HG03460 (cell line): ENCODE data around the gene IRAK2.
"Not testable (repeated sequence)": the region's sequence is repeated elsewhere in the genome, so short reads cannot be mapped to it uniquely, and the experiment has no call there.

Experiments used
- ATAC-seq: cut with Tn5 transposase; IDR thresholded peaks from one replicate; pipeline ENCODE4 v1.9.1; 2021; ENCODE audit not compliant: unreplicated experiment

Gene IRAK2

DNA sequence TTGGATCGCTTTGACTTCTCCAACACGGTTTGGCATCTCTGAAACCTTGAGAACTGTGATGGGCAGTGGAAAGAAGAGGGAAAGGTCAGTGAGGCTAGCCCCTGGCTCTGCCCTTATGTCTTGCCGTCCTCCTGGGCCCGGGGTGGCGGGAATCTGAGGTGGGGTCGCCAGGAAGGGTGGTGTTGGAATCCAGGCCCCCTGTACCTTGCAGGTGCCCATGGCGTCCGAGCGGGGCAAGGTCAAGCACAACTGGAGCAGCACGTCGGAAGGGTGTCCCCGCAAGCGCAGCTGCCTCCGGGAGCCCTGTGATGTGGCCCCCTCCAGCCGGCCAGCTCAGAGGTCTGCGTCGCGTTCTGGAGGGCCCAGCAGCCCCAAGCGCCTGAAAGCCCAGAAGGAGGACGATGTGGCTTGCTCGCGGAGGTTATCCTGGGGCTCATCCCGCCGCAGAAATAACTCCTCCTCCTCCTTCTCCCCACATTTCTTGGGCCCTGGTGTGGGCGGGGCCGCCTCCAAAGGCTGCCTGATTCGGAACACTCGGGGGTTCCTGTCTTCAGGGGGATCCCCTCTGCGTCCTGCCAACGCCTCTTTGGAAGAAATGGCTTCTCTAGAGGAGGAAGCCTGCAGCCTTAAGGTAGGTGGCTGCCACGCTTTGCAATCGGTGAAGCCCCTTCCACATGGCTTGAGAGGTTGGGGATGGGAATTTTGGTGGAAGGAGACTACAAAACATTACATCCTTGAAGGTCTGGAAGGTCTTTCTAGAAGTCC, 84.4 kb downstream of the IRAK2 start:
- no peak for ATAC-seq

GRCh38 chr3:10249833-10250232, 85.1 kb downstream of the IRAK2 start:
- no peak for ATAC-seq

DNA sequence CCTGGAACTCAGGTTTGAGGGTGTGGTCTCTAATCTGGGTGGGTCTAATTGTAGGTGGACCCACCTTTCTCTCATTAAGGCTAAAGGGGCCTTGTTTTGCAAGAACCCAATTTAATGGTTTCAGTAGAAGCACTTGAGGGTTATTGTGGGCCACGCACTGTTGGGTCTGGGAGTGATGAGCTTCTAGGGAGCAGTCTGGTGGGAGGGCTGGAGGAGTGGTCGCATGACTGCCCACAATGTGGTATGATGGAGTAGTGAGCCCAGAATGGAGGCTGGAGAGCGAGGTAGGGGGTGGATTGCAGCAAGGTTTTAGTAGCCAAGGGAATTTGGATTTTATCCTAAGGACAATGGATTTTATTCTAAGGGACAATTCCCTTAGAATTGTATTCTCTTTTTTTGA, 86.3 kb downstream of the IRAK2 start:
- ATAC-seq, result no peak

DNA sequence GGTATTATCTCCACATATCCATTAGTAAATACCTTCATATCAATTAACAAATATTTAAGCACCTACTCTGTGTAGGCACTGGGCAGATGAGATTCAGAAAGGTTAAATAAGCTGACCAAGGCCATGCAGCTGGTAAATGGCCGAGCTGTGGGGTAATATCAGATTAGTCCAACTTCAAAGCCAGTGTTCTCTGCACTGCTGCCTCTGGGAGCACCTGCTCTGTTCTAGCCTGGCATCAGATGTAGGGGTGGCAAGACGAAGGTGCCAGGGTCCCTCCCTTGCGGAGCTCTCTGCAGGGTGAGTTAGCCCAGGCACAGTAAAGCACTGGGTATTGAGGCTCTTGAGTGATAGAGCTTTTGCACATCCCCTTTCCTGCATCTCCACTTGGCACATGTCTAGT, 89.0 kb downstream of the IRAK2 start:
- ATAC-seq, result no peak

DNA sequence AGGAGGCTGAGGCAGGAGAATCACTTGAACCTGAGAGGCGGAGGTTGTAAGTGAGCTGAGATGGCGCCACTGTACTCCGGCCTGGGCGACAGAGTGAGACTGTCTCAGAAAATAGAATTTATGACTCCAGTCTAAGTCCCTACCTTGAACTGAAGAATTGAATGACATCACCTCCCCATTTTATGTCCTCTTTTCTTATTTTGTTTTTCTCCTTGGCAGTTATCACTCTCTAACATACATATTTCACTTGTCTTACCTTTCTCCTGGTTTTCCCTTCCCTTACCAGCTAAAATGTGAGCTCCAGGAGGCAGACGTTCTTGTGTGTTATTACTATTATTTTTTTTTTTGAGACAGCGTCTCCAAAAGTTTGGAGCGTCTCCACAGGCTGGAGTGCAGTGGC, 91.1 kb downstream of the IRAK2 start:
- no peak for ATAC-seq

DNA sequence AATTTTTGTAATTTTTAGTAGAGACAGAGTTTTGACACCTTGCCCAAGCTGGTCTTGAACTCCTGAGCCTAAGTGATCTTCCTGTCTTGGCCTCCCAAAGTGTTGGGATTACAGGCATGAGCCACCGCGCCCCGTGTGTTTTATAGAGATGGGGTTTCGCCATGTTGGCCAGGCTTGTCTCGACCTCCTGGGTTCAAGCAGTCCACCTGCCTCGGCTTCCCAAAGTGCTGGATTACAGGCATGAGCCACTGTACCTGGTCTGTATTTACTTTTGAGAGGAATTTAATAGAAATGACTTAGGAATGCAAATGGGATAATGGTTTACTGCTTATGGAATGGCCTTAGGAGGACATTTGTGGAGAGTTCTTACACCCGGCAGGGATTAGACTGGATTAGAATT, 94.3 kb downstream of the IRAK2 start:
- ATAC-seq, result no peak

DNA sequence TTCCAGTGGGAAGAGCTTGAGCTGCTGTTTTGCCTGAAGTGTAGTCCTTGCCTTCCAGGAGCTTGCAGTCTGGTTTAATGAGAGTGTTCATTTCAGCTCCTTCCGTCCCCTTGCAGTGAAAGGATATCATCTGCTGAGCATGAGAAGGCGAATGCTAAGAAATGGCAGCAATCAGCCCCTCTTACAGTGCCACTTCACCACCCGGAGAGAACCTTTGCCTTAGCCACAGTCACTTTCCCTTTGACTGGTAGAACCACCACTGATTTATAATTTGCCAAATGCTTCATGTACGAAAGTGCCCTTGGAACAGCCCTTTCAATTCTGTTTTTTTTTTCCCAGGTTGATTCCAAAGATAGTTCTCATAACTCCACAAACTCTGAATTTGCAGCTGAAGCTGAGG, 95.1 kb downstream of the IRAK2 start:
- ATAC-seq, result no peak

- ATAC-seq, result no peak
These were observed 95.5 kb downstream of the IRAK2 start for GRCh38 chr3:10260211-10260701.

- ATAC-seq, result no peak
These were observed 97.3 kb downstream of the IRAK2 start for GRCh38 chr3:10262027-10262426.

- ATAC-seq, result no peak
These were observed 99.1 kb downstream of the IRAK2 start for GRCh38 chr3:10263646-10264363.

DNA sequence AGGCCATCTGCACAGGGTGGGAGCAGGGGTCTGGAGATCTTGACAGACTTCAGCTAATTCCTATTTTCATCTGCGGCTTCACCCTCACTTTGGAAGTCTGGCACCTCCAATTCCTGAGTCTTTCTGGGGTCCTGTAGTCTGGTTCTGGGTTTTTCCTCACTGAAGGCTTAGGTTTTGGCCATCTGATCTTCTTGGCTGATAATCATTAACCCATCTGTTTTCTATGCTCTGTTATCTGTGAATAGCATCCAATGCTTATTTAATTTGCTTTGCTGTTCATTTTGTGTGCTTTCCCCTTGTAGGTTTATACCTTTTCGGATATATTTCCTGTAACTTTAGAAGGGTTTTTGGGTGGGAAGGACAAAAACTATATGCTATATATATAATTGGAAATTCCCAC, 101.1 kb downstream of the IRAK2 start:
- ATAC-seq, result no peak

DNA sequence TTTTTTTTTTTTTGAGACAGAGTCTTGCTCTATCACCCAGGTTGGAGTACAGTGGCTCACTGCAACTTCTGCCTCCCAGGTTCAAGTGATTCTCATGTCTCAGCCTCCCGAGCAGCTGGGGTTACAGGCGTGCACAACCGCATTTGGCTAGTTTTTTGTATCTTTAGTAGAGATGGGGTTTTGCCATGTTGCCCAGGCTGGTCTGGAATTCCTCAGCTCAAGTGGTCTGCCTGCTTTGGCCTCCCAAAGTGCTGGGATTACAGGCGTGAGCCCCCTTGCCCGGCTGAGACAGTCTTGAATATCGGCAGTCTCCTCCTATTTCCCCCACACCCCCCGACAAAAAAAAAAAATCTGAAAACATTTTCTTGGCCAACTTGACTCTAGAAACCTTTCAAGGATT, 102.2 kb downstream of the IRAK2 start:
- not testable (repeated sequence) for ATAC-seq

DNA sequence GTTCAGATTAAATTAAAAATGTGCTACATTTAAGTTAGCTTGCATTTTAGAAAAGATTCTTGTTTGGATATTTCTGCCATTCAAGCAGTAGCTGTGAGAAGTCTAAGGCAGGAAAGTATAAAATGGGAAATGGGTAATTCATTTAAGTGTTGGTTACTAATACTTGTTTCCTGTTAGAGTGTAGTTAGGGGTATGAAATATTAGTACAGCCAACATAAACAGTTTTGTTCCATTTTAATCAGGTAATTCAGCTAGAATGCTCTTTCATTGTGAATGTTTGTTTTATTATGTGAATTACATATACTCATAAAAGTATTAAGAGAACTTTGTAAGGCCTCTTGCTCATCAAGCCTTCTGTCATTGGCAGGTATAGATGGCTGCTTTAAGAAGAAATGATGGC, 103.4 kb downstream of the IRAK2 start:
- no peak for ATAC-seq

- ATAC-seq, result no peak
These were observed 104.2 kb downstream of the IRAK2 start for GRCh38 chr3:10268930-10269329.

DNA sequence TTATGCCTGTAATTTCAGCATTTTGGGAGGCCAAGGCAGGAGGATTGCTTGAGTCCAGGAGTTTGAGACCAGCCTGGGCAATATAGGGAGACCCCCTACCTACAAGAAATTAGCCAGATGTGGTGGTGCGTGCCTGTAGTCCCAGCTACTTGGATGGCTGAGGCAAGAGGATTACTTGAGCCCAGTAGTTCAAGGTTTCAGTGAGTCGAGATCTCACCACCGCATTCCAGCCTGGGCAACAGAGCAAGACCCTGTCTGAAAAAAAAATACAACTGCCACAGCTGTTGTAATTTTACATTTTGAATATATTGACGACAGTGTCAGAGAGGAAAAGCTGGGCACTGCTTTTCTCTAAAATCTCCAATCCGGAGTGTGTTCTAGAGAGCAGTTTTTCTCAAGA, 104.7 kb downstream of the IRAK2 start:
- no peak for ATAC-seq

DNA sequence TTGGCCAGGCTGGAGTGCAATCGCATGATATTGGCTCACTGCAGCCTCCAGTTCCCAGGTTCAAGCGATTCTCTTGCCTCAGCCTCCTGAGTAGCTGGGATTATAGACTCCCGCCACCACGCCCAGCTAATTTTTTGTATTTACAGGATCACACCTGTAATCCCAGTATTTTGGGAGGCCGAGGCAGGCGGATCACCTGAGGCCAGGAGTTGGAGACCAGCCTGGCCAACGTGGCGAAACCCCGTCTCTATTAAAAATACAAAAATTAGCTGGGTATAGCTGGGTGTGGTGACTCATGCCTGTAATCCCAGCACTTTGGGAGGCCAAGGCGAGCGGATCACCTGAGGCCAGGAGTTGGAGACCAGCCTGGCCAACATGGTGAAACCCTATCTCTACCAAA, 107.8 kb downstream of the IRAK2 start:
- not testable (repeated sequence) for ATAC-seq

DNA sequence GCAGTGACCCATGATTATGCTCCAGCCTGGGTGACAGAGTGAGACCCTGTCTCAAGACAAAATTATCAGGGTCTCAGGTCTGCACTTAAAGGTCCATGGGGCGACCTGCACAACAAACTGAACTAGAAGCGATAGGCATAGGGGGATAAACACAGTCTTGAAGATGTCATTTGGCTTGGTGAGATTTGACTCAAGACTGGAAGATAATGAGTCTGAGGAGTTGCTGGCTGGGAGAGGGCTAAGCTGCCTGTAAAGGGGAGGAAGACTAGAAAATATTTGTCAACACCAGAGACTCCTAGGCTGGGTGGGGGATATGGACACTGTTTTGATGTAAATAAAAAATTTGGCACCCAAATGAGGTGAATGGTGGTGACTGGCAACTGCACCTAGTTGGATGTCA, 108.3 kb downstream of the IRAK2 start:
- no peak for ATAC-seq

DNA sequence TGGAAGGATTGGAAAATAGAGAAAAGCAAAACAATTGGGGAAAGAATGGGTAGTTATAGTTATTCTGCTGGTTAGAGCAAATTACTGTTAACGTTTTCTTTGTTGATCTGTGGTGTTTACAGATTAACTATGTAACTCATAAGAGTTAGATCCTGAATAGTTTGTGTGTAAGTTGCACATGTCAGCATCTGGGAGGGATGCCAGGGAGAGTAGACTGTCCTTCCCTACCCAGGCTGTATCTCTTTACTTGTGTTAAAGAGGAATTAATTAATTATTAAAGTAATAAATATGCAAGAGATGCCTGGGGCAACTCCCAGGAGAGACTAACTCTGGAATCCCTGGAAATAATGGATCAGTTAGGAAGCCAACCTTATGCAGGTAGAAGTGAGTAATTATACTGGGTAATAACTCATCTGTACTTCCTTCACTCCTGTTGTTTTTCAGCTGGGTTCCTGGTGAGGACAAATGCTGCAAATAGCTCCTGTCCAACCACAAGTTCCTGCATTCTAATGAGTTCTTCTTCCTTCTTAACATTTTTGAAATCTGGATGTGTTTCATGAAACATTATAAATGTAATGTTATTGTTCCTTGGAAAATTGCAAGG, 109.1 kb downstream of the IRAK2 start:
- no peak for ATAC-seq

- no peak for ATAC-seq
These were observed 109.9 kb downstream of the IRAK2 start for GRCh38 chr3:10274601-10275000.

DNA sequence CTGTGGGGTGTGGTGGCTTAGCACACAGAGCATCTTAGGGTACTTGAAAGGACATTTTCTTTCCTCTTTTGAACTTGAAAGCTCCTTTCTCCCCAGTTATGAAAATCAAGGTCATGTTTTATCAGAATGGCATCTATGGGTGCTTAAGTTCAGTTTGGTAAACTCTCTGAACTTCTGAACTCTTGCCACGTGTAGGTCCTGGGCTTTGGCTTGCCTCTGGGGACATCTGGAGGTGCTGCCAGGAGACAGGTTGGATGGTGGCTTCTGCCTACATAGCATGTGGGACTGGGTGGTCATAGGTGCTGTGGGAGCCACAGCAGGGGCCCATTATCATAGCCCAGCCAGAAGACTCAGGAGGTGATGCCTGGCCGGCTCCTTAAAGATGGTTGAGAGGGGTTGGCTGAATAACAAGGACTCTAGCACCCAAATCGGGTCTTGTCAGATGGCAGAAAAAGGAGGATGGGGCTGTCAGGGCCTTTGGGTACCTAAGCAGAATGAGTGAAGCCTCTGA, 112.5 kb downstream of the IRAK2 start:
- ATAC-seq, result no peak

DNA sequence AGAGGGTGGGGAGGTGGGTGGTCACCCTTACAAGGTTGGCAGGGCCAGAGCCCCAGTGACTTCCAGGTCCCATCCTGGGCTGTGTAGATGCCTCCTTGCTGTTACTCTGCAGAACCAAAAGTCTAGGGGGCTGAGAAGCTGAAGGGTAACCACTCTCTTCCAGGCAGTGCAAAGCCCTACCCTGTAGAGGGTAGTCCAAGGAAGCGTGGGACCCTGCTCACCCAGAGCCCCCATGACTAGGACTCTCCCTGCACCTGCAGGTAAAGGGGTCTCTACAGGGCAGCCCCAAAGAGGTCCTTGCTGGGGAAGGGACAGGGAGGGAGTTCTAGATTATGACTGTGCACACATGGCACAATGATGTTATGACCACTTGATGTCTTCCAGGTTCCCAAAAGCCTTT, 113.8 kb downstream of the IRAK2 start:
- no peak for ATAC-seq
